ENCODE data around the gene SERBP1.
A peak's percentile ranks its signal among the peaks of the same experiment; 100 is the strongest.
"Not testable (repeated sequence)": the region's sequence is repeated elsewhere in the genome, so short reads cannot be mapped to it uniquely, and the experiment has no call there.

SERBP1 gene

DNA sequence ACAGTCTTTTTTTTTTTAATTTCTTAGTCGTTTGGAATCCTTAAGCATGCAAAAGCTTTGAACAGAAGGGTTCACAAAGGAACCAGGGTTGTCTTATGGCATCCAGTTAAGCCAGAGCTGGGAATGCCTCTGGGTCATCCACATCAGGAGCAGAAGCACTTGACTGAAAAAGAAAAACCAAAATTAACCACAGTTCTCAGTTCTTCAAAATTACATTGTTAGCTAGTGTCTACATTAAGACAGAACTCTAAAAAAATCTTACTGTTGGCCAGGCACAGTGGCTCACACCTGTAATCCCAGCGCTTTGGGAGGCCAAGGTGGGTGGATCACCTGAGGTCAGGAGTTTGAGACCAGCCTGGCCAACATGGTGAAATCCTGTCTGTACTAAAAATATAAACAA is 17.1 kb downstream of the SERBP1 start:
- DNase-seq (ENCODE audit: low read depth in 2 of 3, low spot score in 1 of 3): not testable (repeated sequence)

DNA sequence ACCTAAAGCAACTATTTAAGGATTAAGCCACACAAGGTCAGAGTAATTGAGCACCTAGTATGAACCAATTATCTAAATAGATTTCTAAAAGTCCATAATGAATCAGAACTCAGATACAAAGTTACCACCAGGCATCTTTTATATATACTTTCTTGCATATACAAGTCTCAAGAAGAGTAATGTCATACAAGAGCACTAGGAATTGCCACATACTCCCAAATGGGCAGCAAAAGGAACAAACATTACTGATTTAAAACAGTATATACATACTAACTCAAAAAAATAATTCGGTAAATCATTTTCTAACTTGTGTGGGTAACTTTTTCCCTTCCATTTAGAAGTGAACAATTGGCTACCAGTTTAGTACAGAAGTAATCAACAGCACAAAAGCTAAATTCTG is 22.1 kb downstream of the SERBP1 start:
- DNase-seq (ENCODE audit: low read depth in 2 of 3, low spot score in 1 of 3): no peak

DNA sequence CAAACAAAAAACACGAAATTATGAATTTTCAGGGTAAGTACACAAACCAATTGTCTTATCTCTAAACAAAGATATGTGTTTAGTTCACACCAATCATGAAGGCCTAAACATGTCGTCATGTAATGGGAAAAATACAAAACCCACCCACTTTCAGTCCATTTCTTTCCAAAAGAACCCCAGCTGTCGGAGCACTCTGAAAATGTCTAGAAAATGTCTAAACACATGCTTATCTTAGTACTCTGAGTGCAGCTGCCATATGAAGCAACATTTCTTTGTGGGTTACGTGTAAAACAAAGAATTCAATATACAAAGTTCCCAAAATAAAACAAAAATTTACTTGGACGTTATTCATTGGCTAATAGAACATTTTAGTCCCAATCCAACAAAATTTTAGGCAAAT is 22.7 kb downstream of the SERBP1 start:
- no peak for DNase-seq (ENCODE audit: low read depth in 2 of 3, low spot score in 1 of 3)

DNA sequence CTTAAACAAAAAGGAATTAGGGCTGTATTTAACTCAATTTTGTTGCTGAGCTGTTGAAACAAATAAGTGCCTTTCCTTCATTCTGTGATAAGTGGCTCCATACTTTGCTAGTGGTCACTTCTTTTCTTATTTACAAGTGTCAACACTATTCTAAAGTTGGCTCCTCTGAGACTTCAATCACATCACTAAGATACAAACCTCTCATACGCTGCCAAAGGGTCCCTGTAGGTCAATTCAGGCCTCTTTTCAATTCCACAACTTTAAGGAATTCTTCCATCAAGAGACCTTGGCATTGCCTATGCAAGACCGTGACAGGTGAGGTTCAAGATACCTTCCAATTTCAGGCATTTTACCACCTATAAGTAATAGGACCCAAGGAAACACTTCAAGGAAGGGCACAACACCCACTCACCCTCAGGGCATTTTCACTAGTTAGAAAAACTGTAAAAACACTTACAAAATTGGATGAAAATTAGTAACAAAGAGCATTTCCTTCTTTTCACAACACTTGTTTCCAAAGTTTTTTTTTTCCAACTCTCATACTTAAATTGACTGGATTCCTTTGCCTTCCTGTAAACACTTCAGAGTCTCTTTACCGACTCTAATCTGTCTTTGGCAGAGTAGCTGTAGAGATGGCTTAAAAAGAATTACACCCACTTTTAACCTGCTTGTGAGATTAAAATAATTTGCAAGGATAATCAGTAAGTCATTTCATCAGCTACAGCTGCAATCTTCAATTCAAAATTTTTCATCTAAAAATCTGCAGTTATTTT is 24.5 kb downstream of the SERBP1 start:
- DNase-seq (ENCODE audit: low read depth in 2 of 3, low spot score in 1 of 3): no peak

DNA sequence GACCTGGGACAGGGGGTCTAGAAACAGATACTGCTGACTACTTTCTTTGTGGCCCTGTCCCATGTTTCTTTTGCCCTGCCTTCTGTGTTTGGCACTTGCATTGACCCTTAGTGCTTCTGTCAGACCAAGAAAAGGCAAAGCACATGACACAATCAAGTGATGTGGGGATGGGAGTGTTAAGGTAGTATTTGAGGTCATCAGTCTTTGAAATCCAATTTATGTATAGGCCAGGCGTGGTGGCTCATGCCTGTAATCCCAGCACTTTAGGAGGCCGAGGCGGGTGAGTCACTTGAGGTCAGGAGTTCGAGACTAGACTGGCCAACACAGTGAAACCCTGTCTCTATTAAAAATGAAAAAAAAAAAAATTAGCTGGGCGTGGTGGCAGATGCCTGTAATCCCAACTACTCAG is 26.0 kb downstream of the SERBP1 start:
- no peak for DNase-seq (ENCODE audit: low read depth in 2 of 3, low spot score in 1 of 3)

DNA sequence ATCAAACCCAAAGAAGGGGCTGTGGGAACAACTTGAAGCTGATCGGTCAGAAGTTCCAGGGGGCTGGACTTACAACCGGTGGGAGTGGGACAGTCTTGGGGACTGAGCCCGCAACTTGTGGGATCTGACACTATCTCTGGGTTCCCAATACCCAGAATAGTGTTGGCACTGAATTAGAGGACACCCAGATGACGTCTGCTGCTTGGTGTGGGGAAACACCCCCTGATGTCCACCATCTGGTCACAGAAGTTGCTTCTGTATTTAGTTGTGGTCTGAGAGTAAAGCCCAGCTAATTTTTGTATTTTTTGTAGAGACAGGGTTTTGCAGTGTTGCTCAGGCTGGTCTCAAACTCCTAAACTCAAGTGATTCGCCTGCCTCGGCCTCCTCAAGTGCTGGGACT is 28.8 kb downstream of the SERBP1 start:
- no peak for DNase-seq (ENCODE audit: low read depth in 2 of 3, low spot score in 1 of 3)

DNA sequence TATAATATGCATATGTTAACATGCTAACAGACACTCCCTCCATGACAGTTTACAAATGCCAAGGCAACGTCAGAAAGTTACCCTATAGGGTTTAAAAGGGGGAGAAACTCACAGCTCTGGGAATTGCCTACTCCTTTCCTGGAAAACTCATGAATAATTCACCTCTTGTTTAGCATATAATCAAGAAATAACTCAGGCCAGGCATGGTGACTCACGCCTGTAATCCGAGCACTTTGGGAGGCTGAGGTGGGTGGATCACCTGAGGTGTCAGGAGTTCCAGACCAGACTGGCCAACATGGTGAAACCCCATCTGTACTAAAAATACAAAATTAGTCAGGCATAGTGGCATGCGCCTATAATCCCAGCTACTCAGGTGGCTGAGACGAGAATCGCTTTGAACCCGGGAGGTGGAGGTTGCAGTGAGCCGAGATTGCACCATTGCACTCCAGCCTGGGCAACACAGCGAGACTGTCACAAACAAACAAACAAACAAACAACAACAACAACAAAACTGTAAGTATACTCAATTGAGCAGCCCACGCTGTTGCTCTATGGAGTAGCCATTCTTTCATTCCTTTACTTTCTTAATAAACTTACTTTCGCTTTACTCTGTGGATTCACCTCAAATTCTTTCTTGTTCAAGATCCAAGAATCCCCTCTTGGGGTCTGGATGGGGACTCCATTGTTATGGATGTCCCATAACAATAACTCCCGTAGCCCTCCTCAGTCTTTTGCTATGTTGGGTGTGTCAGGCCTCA is 30.0 kb downstream of the SERBP1 start:
- DNase-seq (ENCODE audit: low read depth in 2 of 3, low spot score in 1 of 3): peak; percentile 52 to 78 (median 68)

DNA sequence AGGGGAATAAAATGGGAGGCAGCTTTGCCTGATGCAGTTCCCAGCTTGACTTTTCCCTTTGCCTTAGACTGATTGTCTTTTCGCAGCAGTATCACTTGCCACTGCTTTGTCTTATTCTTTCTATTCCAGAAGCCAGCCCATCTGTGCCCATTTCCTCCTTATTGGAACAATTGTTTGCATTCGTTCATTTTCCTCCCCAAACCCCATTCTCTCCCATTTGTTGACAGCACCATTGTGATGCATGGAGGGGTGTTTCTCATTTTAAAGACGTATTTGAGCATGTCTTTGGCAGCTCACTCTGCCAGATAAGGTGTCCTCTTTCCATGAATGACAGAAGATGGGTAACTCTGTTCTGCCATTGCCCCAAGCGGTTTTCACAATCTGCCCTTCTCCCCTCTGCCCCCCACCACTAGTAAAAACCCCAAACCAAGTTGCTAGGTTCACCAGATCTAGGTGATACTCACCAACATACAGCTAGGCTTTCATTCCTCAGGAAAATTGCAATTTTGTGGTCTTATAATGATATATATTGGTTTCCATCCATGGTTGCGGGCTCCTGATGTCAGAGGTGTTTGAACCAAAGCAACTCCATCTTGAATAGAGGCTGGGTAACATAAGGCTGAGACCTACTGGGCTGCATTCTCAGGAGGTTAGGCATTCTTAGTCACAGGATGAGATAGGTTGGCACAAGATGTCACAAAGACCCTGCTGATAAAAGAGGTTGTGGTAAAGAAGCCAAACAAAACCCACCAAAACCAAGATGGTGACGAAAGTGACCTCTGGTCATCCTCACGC is 30.8 kb downstream of the SERBP1 start:
- DNase-seq (ENCODE audit: low read depth in 2 of 3, low spot score in 1 of 3): no peak

DNA sequence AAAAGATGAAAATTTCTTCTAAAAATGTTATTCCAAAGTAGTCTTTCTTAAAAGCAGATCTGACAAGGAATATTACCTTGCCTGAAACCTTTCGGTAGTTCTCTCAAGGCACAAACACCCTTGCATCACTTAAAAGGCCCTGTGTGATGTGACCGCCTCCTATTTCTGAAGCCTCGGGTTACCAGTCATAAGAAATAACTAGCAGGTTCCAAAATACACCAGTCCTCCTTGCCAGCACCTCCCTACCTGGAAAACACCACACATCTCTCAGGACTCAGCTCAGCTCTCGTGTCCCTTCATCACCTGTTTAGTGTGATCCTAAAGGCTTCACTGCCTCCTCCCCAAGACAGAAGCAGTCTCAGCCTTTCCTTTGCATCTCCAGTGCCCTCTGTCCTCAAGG is 35.7 kb downstream of the SERBP1 start:
- DNase-seq (ENCODE audit: low read depth in 2 of 3, low spot score in 1 of 3): no peak

DNA sequence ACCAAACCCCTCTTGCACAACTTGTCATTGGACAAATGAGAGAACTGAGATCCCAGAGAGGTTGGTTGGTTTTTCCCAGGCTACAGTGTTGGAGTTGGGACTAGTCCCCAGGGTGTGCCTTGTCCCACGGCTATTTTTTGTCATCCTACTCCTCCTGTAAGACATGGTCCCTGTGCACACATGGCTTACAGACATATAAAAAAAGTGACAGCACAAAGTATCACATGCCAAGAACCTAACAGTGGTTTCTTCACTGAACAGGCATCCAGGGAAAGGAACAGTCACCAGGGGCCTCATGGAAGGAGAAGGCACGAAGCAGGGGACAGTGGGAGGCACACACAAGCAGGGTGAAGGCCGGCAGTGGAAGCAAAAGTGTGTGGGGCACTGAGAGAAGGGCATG is 36.5 kb downstream of the SERBP1 start:
- no peak for DNase-seq (ENCODE audit: low read depth in 2 of 3, low spot score in 1 of 3)

DNA sequence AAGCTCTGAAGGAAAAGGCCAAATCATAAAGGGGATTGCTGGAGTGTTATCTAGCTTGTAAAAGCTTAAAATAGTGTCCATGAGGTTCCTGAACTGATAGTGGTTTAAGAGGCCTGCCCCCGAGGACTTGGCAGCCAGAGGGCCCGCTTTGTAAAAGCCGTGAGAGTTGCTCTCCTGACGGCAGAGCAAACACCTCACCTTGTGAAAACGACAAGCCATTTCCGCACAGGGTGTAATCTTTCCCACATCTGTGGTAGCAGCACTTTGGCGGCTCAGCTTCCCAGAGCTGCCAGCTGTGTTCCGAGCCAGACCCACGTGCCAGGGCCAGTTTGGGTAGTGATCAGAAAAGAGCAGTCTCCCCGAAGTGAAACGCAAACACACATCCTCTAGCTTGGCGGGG is 37.0 kb downstream of the SERBP1 start:
- no peak for DNase-seq (ENCODE audit: low read depth in 2 of 3, low spot score in 1 of 3)

DNA sequence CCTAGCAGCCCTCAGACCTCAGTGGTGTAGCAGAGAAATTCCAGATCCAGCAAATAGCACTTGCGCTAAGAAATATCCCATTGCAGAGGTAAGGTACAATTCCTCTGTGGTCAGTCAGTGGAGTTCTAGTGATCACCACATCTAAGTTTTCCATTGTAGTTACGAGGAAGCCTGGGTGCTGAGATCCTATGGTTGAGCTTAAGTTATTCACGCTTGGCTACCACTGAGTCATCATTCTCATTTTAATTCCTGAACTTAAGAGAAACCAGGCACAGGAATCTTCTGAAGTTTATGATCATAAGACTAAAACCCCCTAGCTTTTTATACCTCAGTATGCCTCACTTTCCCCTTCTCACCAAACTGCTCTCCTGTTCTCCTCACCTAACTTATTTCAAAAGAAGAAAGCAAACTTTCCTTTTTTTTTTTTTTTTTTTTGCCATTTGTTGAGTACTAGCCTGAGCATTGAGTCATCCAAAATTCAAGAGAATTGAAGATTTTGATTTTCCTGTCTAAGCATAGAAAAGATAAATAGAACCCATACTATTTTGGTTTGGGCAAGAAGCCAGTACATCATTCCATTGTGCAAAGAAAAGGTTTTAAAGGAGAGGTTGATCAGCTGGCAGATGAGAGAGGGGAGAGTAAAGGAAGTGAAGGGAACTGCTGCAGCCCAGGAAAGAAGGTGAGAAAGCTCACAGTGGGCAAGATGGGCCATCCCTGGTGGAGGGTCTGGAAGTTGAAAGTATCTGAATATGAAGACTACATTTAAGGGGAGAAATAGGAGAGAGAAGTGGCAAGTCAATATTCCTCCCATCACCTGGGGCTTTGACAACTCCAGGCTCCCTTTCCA is 39.9 kb downstream of the SERBP1 start:
- DNase-seq (ENCODE audit: low read depth in 2 of 3, low spot score in 1 of 3): no peak

DNA sequence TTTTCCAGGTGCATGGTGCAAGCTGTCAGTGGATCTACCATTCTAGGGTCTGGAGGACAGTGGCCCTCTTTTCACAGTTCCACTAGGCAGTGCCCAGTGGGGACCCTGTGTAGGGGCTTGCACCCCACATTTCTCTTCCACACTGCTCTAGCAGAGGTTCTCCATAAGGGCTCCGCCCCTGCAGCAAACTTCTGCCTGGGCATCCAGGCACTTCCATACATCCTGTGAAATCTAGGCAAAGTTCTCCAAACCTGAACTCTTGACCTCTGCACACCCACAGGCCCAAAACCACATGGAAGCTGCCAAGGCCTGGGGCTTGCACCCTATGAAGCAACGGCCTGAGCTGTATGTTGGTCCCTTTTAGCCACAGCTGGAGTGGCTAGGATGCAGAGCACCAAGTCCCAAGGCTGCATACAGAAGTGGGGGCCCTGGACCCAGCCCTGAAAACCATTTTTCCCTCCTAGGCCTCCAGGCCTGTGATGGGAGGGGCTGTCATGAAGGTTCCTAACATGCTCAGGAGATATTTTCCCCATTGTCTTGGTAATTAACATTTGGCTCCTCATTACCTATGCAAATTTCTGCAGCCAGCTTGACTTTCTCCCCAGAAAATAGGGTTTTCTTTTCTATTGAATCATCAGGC is 46.1 kb downstream of the SERBP1 start:
- DNase-seq (ENCODE audit: low read depth in 2 of 3, low spot score in 1 of 3): no peak

DNA sequence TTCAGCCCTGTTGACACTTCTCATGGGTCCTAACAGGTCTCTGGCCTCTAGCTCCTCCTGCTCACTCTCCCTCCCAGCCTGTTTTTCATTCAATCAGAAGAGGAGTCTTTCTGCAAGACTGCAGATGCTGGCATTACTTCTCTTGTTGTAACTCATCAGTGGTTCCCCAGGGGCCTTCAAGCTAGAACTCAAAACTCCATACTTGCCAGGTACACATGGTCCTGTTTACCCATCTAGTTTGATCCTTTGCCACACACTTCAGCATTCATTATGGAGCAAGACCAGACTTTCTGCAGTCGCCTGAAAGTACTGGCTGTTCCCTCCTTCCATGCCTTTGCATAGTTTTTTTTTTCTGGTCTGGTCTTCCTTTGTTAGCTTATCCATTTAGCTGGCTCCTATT is 47.9 kb downstream of the SERBP1 start:
- DNase-seq (ENCODE audit: low read depth in 2 of 3, low spot score in 1 of 3): no peak

DNA sequence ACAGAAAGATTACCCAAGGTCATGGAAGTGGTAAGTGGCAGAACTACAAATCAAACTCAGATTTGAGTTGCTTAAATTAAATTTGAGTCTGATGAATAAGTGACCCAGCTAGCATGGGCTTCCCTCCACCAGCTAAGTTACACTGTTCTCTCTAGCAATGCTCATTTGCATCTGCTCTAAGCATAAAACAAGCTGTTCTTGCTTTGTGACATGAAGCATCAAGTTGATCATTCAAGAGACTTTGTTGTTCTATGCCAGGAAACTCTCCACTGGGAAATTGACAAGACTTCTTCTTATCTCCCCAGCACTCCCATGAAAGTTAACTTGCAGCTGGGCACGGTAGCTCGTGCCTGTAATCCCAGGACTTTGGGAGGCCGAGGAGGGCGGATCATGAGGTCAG is 49.0 kb downstream of the SERBP1 start:
- DNase-seq (ENCODE audit: low read depth in 2 of 3, low spot score in 1 of 3): no peak

DNA sequence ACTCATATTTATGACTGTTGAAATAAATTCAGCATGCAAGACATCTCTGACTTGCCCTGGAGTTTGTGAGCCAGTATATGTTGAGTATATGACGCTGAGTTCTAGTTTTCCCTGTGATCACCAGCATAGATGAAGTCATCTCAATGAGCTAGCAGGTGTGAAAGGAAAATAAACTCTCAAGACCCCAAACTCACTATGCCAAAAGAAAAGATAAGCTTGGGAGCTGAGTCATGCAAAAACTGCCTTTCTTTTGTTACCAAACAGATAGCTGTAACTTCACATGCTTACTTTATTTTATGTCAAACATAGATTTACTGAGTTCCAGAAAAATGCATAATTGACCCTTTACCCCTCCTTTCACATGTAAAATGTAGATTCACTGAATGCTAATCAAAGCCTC is 52.9 kb downstream of the SERBP1 start:
- no peak for DNase-seq (ENCODE audit: low read depth in 2 of 3, low spot score in 1 of 3)

DNA sequence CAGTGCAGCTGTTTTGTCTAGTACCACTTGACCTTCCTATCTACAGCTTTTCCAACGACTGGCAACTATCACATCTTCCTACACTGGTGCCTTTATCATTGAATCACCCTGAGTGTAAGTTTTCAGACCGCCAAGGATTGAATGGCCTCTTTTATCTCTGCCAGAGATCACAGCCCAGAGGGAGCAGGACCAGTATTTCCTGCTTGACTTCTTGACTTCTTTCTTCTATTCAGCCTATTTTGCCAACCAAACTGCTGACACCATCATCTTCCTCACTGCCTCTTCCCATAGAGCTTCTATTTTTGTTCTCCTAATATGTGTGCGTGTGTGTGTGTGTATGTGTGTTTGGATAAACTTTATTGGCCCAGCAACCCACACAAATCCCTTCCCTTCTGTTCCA is 53.8 kb downstream of the SERBP1 start:
- no peak for DNase-seq (ENCODE audit: low read depth in 2 of 3, low spot score in 1 of 3)

DNA sequence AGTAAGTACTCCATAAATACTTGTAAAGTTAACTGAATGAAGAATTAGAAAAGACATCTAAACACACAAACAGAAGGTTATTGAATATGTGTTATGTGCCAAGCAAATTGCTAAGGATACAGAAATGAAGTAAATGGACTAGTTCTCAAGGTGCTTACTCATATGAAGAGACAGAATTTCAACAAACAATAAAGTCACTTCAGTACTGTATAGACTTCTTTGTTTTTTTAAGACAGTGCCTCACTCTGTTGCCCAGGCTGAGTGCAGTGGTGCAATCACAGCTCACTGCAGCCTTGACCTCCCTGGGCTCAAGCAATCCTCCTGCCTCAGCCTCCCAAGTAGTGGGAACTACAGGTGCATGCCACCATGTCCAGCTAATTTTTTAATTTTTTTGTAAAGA is 57.3 kb downstream of the SERBP1 start:
- DNase-seq (ENCODE audit: low read depth in 2 of 3, low spot score in 1 of 3): no peak

DNA sequence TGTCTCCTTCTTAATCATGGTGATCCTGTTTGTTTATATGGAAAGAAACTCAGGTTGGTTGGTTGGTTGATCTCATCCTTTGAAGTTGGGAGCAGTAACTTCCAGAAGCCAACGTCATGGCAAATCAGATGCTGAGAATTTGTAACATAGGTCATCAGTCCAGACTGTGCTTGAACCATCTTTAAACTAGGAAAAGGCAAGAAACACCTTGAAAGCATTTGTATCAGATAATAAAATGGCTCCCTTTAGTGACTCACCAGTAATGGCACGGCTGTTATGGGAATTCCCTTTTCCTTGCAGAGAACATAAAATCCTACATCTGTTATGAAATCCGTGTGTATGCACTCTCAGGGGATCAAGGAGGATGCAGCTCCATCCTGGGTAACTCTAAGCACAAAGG is 58.1 kb downstream of the SERBP1 start:
- DNase-seq (ENCODE audit: low read depth in 2 of 3, low spot score in 1 of 3): no peak

DNA sequence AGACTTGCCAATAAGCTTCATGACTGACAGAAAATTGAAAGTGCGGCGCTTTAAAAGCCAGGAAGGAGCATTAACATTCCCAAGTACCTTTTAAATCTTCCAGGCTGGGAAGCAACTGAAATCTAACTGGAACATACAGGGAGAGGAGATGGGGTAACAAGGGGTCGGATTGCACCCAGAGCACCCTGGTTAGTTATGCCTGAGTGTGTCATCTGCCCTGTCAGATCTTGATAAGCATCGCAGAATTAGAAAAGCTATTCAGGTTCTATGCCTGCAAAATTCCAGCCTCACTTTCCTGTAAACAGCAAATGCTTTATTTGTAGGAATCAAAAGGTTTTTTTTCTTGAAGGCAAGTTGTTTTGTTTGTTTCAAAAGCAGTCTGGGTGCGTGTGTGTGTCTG is 58.5 kb downstream of the SERBP1 start:
- no peak for DNase-seq (ENCODE audit: low read depth in 2 of 3, low spot score in 1 of 3)

DNA sequence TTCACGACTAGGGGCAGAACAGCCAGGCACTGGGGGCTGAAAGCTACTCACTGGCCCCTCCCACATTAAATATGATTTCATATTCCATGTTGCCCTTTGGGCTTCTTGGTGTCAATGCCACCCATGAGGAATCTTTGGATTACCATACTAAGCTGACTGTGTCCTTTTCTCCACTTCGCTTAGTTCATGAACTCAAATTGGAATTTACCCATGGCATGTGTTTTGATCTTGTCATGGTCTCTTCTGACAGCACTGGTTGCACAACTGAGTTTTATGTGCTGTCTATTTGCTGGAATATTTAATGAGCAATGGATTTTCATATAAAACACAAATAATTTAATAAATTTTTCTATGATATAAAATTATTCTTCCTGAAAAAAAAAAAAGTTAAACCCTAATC is 59.2 kb downstream of the SERBP1 start:
- no peak for DNase-seq (ENCODE audit: low read depth in 2 of 3, low spot score in 1 of 3)
